Inflammatory macrophage treated with lipopolysaccharide for 4 hours (primary cell): ENCODE data around the gene CWH43.
A peak's percentile ranks its signal among the peaks of the same experiment; 100 is the strongest.
"Not testable (repeated sequence)": the region's sequence is repeated elsewhere in the genome, so short reads cannot be mapped to it uniquely, and the experiment has no call there.

Experiments used
- DNase-seq: peaks from one replicate; pipeline ENCODE4 v3.0.0-alpha.2; 2020

Gene CWH43

DNA sequence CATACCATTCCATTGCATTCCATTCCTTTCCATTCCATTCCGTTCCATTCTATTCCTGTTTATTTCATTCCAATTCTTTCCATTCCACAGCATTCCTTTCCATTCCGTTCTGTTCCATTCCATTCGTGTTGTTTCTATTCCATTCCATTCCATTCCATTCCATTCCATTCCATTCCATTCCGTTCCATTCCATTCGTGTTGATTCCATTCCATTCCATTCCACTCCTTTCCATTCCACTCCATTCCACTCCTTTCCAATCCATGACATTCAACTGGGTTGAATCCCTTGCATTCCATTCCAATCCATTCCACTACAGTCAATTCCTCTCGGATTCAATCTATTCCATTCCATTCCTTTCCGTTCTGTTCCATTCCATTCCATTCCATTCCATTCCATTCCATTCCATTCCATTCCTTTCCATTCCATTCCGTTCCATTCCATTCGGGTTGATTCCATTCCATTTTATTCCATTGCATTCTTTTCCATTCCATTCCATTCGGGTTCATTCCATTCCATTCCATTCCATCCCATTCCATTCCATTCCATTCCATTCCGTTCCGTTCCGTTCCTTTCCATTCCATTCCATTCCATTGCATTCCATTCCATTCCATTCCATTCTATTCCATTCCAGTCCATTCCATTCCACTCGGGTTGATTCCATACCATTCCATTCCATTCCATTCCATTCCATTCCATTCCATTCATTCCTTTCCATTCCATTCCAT is 112.1 kb downstream of the CWH43 start:
- DNase-seq = not testable (repeated sequence)

- DNase-seq = not testable (repeated sequence)
Observed at GRCh38 chr4:49099831-49100444, 113.9 kb downstream of the CWH43 start.

GRCh38 chr4:49102344-49102898 is 116.3 kb downstream of the CWH43 start:
- not testable (repeated sequence) for DNase-seq

- not testable (repeated sequence) for DNase-seq
Observed at GRCh38 chr4:49103436-49104136, 117.5 kb downstream of the CWH43 start.

GRCh38 chr4:49104231-49104930 is 118.3 kb downstream of the CWH43 start:
- DNase-seq = not testable (repeated sequence)

DNA sequence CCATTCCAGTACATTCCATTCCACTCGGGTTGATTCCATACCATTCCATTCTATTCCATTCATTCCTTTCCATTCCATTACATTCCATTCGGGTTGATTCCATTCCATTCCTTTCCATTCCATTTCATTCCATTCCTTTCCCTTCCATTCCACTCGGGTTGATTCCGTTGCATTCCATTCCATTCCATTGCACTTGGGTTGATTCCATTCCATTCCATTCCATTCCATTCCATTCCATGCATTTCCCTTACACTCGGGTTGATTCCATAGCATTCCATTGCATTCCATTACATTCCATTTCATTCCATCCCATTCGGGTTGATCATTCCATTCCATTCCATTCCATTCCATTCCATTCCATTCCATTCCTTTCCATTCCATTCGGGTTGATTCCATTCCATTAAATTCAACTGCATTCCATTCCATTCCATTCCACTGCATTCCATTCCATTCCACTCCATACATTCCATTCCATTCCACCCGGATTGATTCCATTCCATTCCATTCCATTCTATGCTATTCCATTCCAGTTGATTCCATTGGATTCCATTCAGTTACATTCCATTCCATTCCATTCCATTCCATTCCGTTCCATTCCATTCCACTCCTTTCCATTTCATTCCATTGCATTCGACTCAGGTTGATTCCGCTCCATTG is 119.3 kb downstream of the CWH43 start:
- DNase-seq = not testable (repeated sequence)

DNA sequence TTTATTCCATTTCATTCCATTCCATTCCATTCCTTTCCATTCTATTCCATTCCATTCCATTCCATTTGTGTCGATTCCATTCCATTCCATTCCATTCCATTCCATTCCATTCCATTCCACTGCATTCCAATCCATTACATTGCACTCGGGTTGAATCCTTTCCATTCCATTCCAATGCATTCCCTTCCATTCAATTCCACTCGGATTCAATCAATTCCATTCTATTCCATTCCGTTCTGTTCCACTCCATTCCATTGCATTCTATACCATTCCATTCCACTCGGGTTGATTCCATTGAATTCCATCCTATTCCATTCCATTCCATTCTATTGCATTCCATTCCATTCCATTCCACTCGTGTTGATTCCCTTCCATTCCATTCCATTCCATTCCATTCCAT is 121.2 kb downstream of the CWH43 start:
- peak; percentile 39 for DNase-seq

GRCh38 chr4:49108183-49108978 is 122.3 kb downstream of the CWH43 start:
- not testable (repeated sequence) for DNase-seq

- not testable (repeated sequence) for DNase-seq
Observed at GRCh38 chr4:49109567-49110166, 123.6 kb downstream of the CWH43 start.

DNA sequence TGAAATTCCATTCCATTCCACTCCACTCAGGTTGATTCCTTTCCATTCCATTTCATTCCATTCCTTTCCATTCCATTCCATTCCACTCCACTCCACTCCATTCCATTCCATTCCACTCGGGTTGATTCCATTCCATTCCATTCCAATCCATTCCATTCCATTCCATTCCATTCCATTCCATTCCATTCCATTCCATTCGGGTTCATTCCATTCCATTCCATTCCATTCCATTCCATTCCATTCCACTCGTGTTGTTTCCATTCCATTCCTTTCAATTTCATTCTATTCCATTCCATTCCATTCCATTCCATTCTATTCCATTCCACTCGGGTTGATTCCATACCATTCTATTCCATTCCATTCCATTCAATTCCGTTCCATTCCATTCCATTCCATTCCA is 124.5 kb downstream of the CWH43 start:
- DNase-seq = not testable (repeated sequence)
